SU-DHL-6 (cell line): ENCODE measurements around the gene KHSRP.

Experiments
- CTCF ChIP-seq: fragments of 200-600 bp; sonication (generic); IDR thresholded peaks from one replicate; pipeline ENCODE4 v1.5.1; 2017; ENCODE audit warnings: antibody characterized with exemption, mild to moderate bottlenecking, low read length, moderate library complexity; ENCODE audit not compliant: insufficient read depth, poor library complexity, severe bottlenecking
- EZH2phosphoT487 ChIP-seq: fragments of 200-600 bp; sonication (generic), shearing (Covaris generic); conservative IDR thresholded peaks from 2 replicates; pipeline ENCODE4 v1.6.1; 2018; ENCODE audit warnings: mild to moderate bottlenecking, antibody characterized with exemption, low read length, moderate library complexity, mixed read lengths

- TF ChIP-seq CTCF (no peak), EZH2phosphoT487 (no peak)
Measured at GRCh38 chr19:6458695-6459261, 34.2 kb upstream of the KHSRP start.
